ENCODE data around the gene DPH1. TPM values are rescaled to one million over a fixed set of nuclear protein-coding genes. Genes with fewer than 3 reads are reported as not detected.
A peak's percentile ranks its signal among the peaks of the same experiment; 100 is the strongest.

DPH1 gene
- total and polyA plus RNA-seq, 2 of the 4 experiments (the other 2 are of a cell fraction) = 24.4 to 49.9 TPM

DNA sequence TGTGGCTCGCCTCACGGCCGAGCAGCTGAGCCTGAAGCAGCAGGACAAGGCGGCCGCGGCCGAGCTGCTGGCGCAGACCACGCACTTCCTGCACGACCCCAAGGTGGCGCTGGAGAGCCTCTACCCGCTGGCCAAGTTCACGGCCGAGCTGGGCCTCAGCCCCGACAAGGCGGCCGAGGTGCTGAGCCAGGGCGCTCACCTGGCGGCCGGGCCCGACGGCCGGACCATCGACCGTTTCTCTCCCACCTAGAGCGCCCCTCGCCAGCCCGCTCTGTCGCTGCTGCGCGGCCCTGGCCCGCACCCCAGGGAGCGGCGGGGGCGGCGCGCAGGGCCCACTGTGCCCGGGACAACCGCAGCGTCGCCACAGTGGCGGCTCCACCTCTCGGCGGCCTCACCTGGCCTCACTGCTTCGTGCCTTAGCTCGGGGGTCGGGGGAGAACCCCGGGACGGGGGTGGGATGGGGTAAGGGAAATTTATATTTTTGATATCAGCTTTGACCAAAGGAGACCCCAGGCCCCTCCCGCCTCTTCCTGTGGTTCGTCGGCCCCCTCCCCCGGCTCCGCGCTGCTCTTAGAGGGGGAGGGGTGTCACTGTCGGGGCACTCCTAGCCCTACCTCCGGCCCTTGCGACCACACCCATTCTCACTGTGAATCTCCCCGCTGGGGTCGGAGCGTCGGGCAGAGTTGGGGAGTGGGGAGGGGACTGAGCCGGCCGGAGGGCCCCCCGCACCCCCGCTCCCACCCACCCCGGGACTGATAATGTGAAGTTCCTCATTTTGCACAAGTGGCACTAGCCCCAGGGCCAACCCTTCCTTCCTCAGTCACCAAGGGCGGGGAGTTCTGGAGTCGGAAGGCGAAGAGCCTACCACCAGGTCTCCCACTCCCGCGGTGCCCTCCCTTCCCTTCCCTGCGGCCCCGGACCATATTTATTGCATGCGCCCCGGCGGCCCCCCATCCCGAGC is 28.9 kb downstream of the DPH1 start:
- ATAC-seq (ENCODE audit: low read depth) (0 out of 2 replicates have a peak, but pooled peaks have one; percentile 1), DNase-seq (peak; percentile 76)
- Histone ChIP-seq H3K4me1 (ENCODE audit: control insufficient read depth, insufficient read depth, low read length) (peaks cover 51% of the 10 kb centered on the region), H3K27me3 (ENCODE audit: control insufficient read depth, insufficient read depth, low read length) (no peaks in the 10 kb centered on the region), H3K4me2 (ENCODE audit: low read depth, low read length) (no peak overlapping the region; the same call in 1 of the 2 replicates), H2AFZ (replicated peaks; ENCODE audit: low read length, poor library complexity) (peak overlapping the region; percentile 61), H3K56ac (ENCODE audit: extremely low read depth, insufficient read depth, low read length) (no peak overlapping the region), H2BK20ac (ENCODE audit: low read depth, low read length) (no peak overlapping the region), H3K4me3 (ENCODE audit: insufficient read depth, low read depth, low read length) (no peak overlapping the region; the same call in 1 of the 2 replicates), H3K14ac (replicated peaks; ENCODE audit: low read depth, low read length) (peak overlapping the region; percentile 6; the same call in 1 of the 2 replicates), H3K9ac (ENCODE audit: low read depth, low read length) (0 out of 2 replicates have a peak overlapping the region, but pooled peaks have one; percentile 40), H3K4ac (ENCODE audit: low read depth, low read length) (peak overlapping the region; percentile 16), H2AK9ac (replicated peaks; ENCODE audit: low read depth, low read length, poor library complexity) (peak overlapping the region; percentile 90), H3K9me1 (ENCODE audit: insufficient read depth, low read length) (0 out of 2 replicates have a peak, but pooled peaks cover 7% of the 10 kb centered on the region), H3K23ac (ENCODE audit: low read depth, low read length) (no peak overlapping the region), H2BK120ac (ENCODE audit: low read depth, low read length) (peak overlapping the region; percentile 46), H2BK5ac (ENCODE audit: low read depth, low read length, poor library complexity, severe bottlenecking) (peak overlapping the region; percentile 95), H4K91ac (ENCODE audit: insufficient read depth, low read depth, low read length) (peak overlapping the region; percentile 71), H2AK5ac (ENCODE audit: low read depth, low read length) (no peak overlapping the region), H3K27ac (ENCODE audit: insufficient read depth, low read length) (peak overlapping the region; percentile 98), H4K5ac (ENCODE audit: low read depth, low read length) (no peak overlapping the region), H4K20me1 (ENCODE audit: insufficient read depth, low read length) (peaks cover 25% of the 10 kb centered on the region), H2BK15ac (ENCODE audit: low read depth, low read length) (no peak overlapping the region), H3K9me3 (ENCODE audit: control insufficient read depth, insufficient read depth, low read length) (no peaks in the 10 kb centered on the region), H3K36me3 (ENCODE audit: control insufficient read depth, insufficient read depth, low read length) (peaks cover 48% of the 10 kb centered on the region), H4K8ac (ENCODE audit: low read depth in 2 of 2, low read length in 2 of 2) (peak overlapping the region in 1 of 2 experiments; percentile 43; a peak in 2 of 4 replicates), H3K79me1 (ENCODE audit: low read depth in 1 of 2, low read length in 2 of 2) (peaks cover 13 to 58% of the 10 kb centered on the region in 2 experiments), H3K18ac (ENCODE audit: low read depth, low read length) (no peak overlapping the region)
- in situ Hi-C loops (cut with MboI; ENCODE audit: low sequenced_read_pairs) = no loop called here
- BruUV-seq (replicated peaks) = no TSS peak
- 25% methylated on average over 23 of the region's 78 CpGs; no CpG with 5 or more reads in 1 of the 2 experiments for WGBS, 2 experiments (ENCODE audit: extremely low coverage in 2 of 2, insufficient read length in 1 of 2)
- ChIA-PET POLR2A (ENCODE audit: unreplicated experiment) (interaction anchor here (0.9 kb wide), 1 partner anchor 186 kb away, joined by 3 read pairs; no protein-coding TSS in a partner anchor), CTCF (interaction anchor here (0.6 to 6.3 kb wide), 8 partner anchors 9 to 224 kb away, joined by 3 to 57 read pairs (median 4); no protein-coding TSS in a partner anchor)
- intact Hi-C loops (cut with micrococcal nuclease) = no loop called here
- dilution Hi-C loops (cut with HindIII; ENCODE audit: low sequenced_read_pairs, unreplicated experiment) = no loop called here
- TF ChIP-seq CHD1 (IDR thresholded peaks at IDR 0.05; ENCODE audit: low read depth, low read length) (no peak), CEBPB (IDR thresholded peaks at IDR 0.05; ENCODE audit: low read depth, low read length) (no peak), SMC3 (IDR thresholded peaks at IDR 0.05; ENCODE audit: low read depth, low read length) (peak; percentile 53), FOS (IDR thresholded peaks at IDR 0.05; ENCODE audit: low read depth, low read length) (no peak), RFX5 (IDR thresholded peaks at IDR 0.05; ENCODE audit: low read depth, low read length) (no peak), POLR2A (IDR thresholded peaks at IDR 0.05; ENCODE audit: low read depth, low read length) (0 out of 2 replicates have a peak, but pooled peaks have one; percentile 7), NFE2L2 (IDR thresholded peaks at IDR 0.05; ENCODE audit: low read depth, low read length) (no peak), RAD21 (IDR thresholded peaks at IDR 0.05; ENCODE audit: low read length) (peak; percentile 75), RCOR1 (IDR thresholded peaks at IDR 0.05; ENCODE audit: insufficient replicate concordance, low read length) (no peak), MXI1 (IDR thresholded peaks at IDR 0.05; ENCODE audit: borderline replicate concordance, low read depth, low read length) (no peak), MAFK (IDR thresholded peaks at IDR 0.05; ENCODE audit: low read depth, low read length) (no peak), BHLHE40 (IDR thresholded peaks at IDR 0.05; ENCODE audit: low read depth, low read length) (no peak), USF2 (IDR thresholded peaks at IDR 0.05; ENCODE audit: low read depth, low read length) (no peak)
- TF ChIP-seq, protein P1, sequence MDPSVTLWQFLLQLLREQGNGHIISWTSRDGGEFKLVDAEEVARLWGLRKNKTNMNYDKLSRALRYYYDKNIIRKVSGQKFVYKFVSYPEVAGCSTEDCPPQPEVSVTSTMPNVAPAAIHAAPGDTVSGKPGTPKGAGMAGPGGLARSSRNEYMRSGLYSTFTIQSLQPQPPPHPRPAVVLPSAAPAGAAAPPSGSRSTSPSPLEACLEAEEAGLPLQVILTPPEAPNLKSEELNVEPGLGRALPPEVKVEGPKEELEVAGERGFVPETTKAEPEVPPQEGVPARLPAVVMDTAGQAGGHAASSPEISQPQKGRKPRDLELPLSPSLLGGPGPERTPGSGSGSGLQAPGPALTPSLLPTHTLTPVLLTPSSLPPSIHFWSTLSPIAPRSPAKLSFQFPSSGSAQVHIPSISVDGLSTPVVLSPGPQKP (IDR thresholded peaks at IDR 0.05; ENCODE audit: borderline replicate concordance, low read depth, low read length) = no peak
